Erythroblast (primary cell): Measurements from ENCODE around the gene CDH9.

Source experiments
- GATA1 ChIP-seq: IDR thresholded peaks from 2 replicates; pipeline ENCODE4 v1.6.1; 2011; ENCODE audit warnings: low read depth, mild to moderate bottlenecking, control low read depth, low read length, moderate library complexity
- POLR2A ChIP-seq: IDR thresholded peaks from 2 replicates; pipeline ENCODE4 v1.6.1; 2011; ENCODE audit warnings: mild to moderate bottlenecking, low read length

DNA sequence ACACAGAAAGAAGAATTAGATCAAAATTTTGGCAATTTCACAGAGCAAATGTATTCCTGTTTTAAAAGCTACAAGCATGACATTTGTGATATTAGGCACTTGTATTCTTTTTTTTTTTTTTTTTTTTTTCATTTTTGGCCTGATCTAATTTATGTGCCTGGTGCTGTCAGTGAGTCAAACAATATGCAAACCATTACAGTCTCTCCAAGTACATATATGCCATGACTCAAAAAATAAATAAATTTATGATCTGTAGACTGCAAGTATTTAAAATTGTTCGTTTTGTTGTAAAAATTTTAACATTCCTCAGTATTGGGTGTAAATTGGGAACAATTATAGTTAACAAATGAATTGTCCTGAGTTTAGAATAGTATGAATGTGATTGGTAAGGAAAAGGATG lies 51.4 kb downstream of the CDH9 start:
- TF ChIP-seq POLR2A, result no peak
- TF ChIP-seq GATA1, result no peak
